ENCODE data around the gene ALKBH7. TPM values are rescaled to one million over a fixed set of nuclear protein-coding genes. Genes with fewer than 3 reads are reported as not detected.

The ALKBH7 gene
- total and polyA plus RNA-seq, 2 of the 13 experiments (the other 11 are each of a cell fraction or from before 2014, with no cell fraction given): 29.6 to 45.9 TPM

- TF ChIP-seq HNF1B (CRISPR knock-in tag; IDR thresholded peaks at IDR 0.05) (no peak), CENPX (CRISPR knock-in tag; IDR thresholded peaks at IDR 0.05) (no peak), ZNF562 (CRISPR knock-in tag; IDR thresholded peaks at IDR 0.05; ENCODE audit: borderline replicate concordance) (no peak), ZNF670 (CRISPR knock-in tag; IDR thresholded peaks at IDR 0.05; ENCODE audit: borderline replicate concordance) (0 out of 2 replicates have a peak, but pooled peaks have one; percentile 29), ZBTB4 (CRISPR knock-in tag; IDR thresholded peaks at IDR 0.05; ENCODE audit: borderline replicate concordance) (no peak), ZNF574 (CRISPR knock-in tag; IDR thresholded peaks at IDR 0.05) (no peak), ATF7-NPFF (CRISPR knock-in tag; IDR thresholded peaks at IDR 0.05; ENCODE audit: low read depth) (no peak), IRF1 (CRISPR knock-in tag; IDR thresholded peaks at IDR 0.05; ENCODE audit: low read depth) (no peak), SIN3B (IDR thresholded peaks at IDR 0.05; ENCODE audit: low read length) (no peak), SMARCC2 (IDR thresholded peaks at IDR 0.05) (no peak), BCLAF1 (IDR thresholded peaks at IDR 0.05) (no peak), MNT (IDR thresholded peaks at IDR 0.05) (no peak), RNF219 (CRISPR knock-in tag; IDR thresholded peaks at IDR 0.05) (no peak), ZSCAN29 (CRISPR knock-in tag; conservative IDR thresholded peaks at IDR 0.05) (no peak)
Measured at GRCh38 chr19:6412061-6412446, 39.5 kb downstream of the ALKBH7 start (continued).
